H1 (cell line): ENCODE measurements around the gene GARIN3. TPM values are rescaled to one million over a fixed set of nuclear protein-coding genes. Genes with fewer than 3 reads are reported as not detected.

ENCODE experiments used
- CTCF ChIA-PET: fragments of 300-600 bp; sonication (Branson Sonifier 250); formaldehyde crosslinking; loops from one replicate; lab custom pipeline; 2021; ENCODE audit not compliant: partially characterized antibody; lab: Charles Lee
- POLR2A ChIA-PET: fragments of 300-600 bp; sonication (Branson Sonifier 250); formaldehyde crosslinking; loops from one replicate; lab custom pipeline; 2021; ENCODE audit warnings: inconsistent platforms; ENCODE audit not compliant: partially characterized antibody; lab: Charles Lee
- DNase-seq, 2 experiments: peaks; one replicate each; pipeline versions ENCODE4 v3.0.0 to v3.0.0-alpha.2; 2010 to 2022; ENCODE audit warnings: low spot score in 2 of 2, low read depth in 1 of 2, mixed read lengths in 1 of 2
- FAIRE-seq: peaks from 2 replicates; lab custom pipeline; 2011; peaks lifted over from hg19 to GRCh38; lab: Jason Lieb, UNC
- H2AFZ ChIP-seq: 2 replicates; pipeline ENCODE4 v1.8.1; 2012; ENCODE audit warnings: low read length, inconsistent platforms
- H2AK5ac ChIP-seq: 2 replicates; pipeline ENCODE4 v1.6.1; 2013; ENCODE audit warnings: low read depth, low read length
- H2BK120ac ChIP-seq: replicated peaks from 2 replicates; pipeline ENCODE3; 2013; ENCODE audit warnings: low read depth, low read length, inconsistent platforms
- H2BK12ac ChIP-seq: 2 replicates; pipeline ENCODE4 v1.6.1; 2013; ENCODE audit warnings: low read depth, low read length
- H2BK15ac ChIP-seq: 2 replicates; pipeline ENCODE4 v1.6.1; 2013; ENCODE audit warnings: low read length
- H2BK20ac ChIP-seq: 2 replicates; pipeline ENCODE4 v1.6.1; 2013; ENCODE audit warnings: low read length
- H2BK5ac ChIP-seq: 2 replicates; pipeline ENCODE4 v1.6.1; 2013; ENCODE audit warnings: low read depth, low read length
- H3K14ac ChIP-seq: 2 replicates; pipeline ENCODE4 v1.6.1; 2013; ENCODE audit warnings: inconsistent platforms; ENCODE audit not compliant: insufficient read length
- H3K18ac ChIP-seq: 2 replicates; pipeline ENCODE4 v1.6.1; 2013; ENCODE audit warnings: low read length; ENCODE audit errors: extremely low read depth
- H3K23ac ChIP-seq: 2 replicates; pipeline ENCODE4 v1.6.1; 2013; ENCODE audit warnings: inconsistent platforms; ENCODE audit not compliant: insufficient read length
- H3K23me2 ChIP-seq: 2 replicates; pipeline ENCODE4 v1.6.1; 2013; ENCODE audit warnings: low read depth, low read length
- H3K27ac ChIP-seq: 2 replicates; pipeline ENCODE4 v1.6.1; 2011; ENCODE audit warnings: low read depth, low read length, inconsistent platforms
- H3K27me3 ChIP-seq, 4 experiments: replicated peaks in 1 of 4; 1 replicate in 1 of 4; 2 replicates in 3 of 4; pipeline versions ENCODE4 v1.6.1 to v1.8.1; 2011 to 2013; ENCODE audit warnings: low read length in 3 of 4, mild to moderate bottlenecking in 3 of 4, inconsistent platforms in 2 of 4, mixed read lengths in 2 of 4, moderate library complexity in 1 of 4; ENCODE audit not compliant: control insufficient read depth in 3 of 4, insufficient read depth in 3 of 4; ENCODE audit errors: extremely low read depth in 1 of 4
- H3K36me3 ChIP-seq, 4 experiments: 2 replicates each; pipeline versions ENCODE4 v1.6.1 to v1.8.1; 2011 to 2013; ENCODE audit warnings: mild to moderate bottlenecking in 4 of 4, low read length in 3 of 4, moderate library complexity in 2 of 4, control low read depth in 1 of 4, inconsistent platforms in 1 of 4; ENCODE audit not compliant: insufficient read depth in 4 of 4, control insufficient read depth in 2 of 4
- H3K4ac ChIP-seq: replicated peaks from 2 replicates; pipeline ENCODE3; 2013; ENCODE audit warnings: low read length, low read depth, mixed read lengths, inconsistent platforms; ENCODE audit not compliant: insufficient read length
- H3K4me1 ChIP-seq, 4 experiments: replicated peaks in 1 of 4; 1 replicate in 1 of 4; 2 replicates in 3 of 4; pipeline versions ENCODE4 v1.6.1 to v1.8.1; 2011 to 2013; ENCODE audit warnings: low read length in 3 of 4, inconsistent platforms in 2 of 4, mixed read lengths in 1 of 4; ENCODE audit not compliant: insufficient read depth in 4 of 4, control insufficient read depth in 3 of 4
- H3K4me2 ChIP-seq, 2 experiments: 2 replicates each; pipeline versions ENCODE4 v1.6.1 to v1.8.1; 2011 to 2013; ENCODE audit warnings: low read depth in 2 of 2, low read length in 2 of 2, control low read depth in 1 of 2, inconsistent platforms in 1 of 2, mild to moderate bottlenecking in 1 of 2; ENCODE audit not compliant: insufficient read depth in 1 of 2
- H3K4me3 ChIP-seq, 4 experiments: fragments of 200-600, 300-600 bp in 1 of 4; sonication (generic), shearing (Covaris generic), sonication (Bioruptor Twin) in 1 of 4; 2 replicates each; pipeline versions ENCODE4 v1.5.1 to v1.8.1; 2011 to 2016; ENCODE audit warnings: low read length in 4 of 4, low read depth in 3 of 4, control low read depth in 2 of 4, inconsistent platforms in 2 of 4, mild to moderate bottlenecking in 2 of 4, mixed read lengths in 1 of 4, moderate library complexity in 1 of 4; ENCODE audit not compliant: insufficient read depth in 2 of 4; ENCODE audit errors: extremely low read depth in 1 of 4
- H3K56ac ChIP-seq: replicated peaks from 2 replicates; pipeline ENCODE3; 2013; ENCODE audit warnings: low read depth, mild to moderate bottlenecking, mixed read lengths, low read length, inconsistent platforms; ENCODE audit not compliant: insufficient read length
- H3K79me1 ChIP-seq: 2 replicates; pipeline ENCODE4 v1.6.1; 2013; ENCODE audit warnings: low read depth, low read length, control low read depth
- H3K79me2 ChIP-seq, 2 experiments: 2 replicates each; pipeline versions ENCODE4 v1.6.1 to v1.8.1; 2012 to 2013; ENCODE audit warnings: low read length in 2 of 2, mild to moderate bottlenecking in 2 of 2, inconsistent platforms in 1 of 2; ENCODE audit not compliant: insufficient read depth in 2 of 2, control insufficient read depth in 1 of 2
- H3K9ac ChIP-seq, 4 experiments: replicated peaks in 1 of 4; 1 replicate in 1 of 4; 2 replicates in 3 of 4; pipeline versions ENCODE4 v1.6.1 to v1.8.1; 2011 to 2013; ENCODE audit warnings: low read depth in 3 of 4, low read length in 3 of 4, control low read depth in 2 of 4, mild to moderate bottlenecking in 2 of 4, moderate library complexity in 2 of 4, inconsistent platforms in 1 of 4; ENCODE audit errors: extremely low read depth in 1 of 4
- H3K9me3 ChIP-seq, 2 experiments: 2 replicates each; pipeline versions ENCODE4 v1.6.1 to v1.8.1; 2012 to 2013; ENCODE audit warnings: mild to moderate bottlenecking in 2 of 2, moderate library complexity in 2 of 2, control low read depth in 1 of 2, inconsistent platforms in 1 of 2, low read depth in 1 of 2, low read length in 1 of 2, mixed read lengths in 1 of 2; ENCODE audit not compliant: insufficient read depth in 2 of 2
- H4K20me1 ChIP-seq, 2 experiments: replicated peaks in 1 of 2; 2 replicates each; pipeline versions ENCODE3 to v1.8.1; 2011 to 2013; ENCODE audit warnings: inconsistent platforms in 2 of 2, low read length in 2 of 2, mild to moderate bottlenecking in 1 of 2; ENCODE audit not compliant: insufficient read depth in 2 of 2, control insufficient read depth in 1 of 2
- H4K5ac ChIP-seq: 2 replicates; pipeline ENCODE4 v1.6.1; 2013; ENCODE audit warnings: low read length, low read depth, mixed read lengths, inconsistent platforms; ENCODE audit not compliant: insufficient read length
- H4K8ac ChIP-seq: 2 replicates; pipeline ENCODE4 v1.8.0; 2013; ENCODE audit warnings: mild to moderate bottlenecking, moderate library complexity, low read length, inconsistent platforms; ENCODE audit not compliant: insufficient read depth; ENCODE audit errors: extremely low read depth
- H4K91ac ChIP-seq: replicated peaks from 2 replicates; pipeline ENCODE3; 2013; ENCODE audit warnings: low read length, mixed read lengths, inconsistent platforms; ENCODE audit not compliant: insufficient read length
- BCL11A ChIP-seq, 2 experiments: IDR thresholded peaks; one replicate each; pipeline ENCODE4 v1.6.1; 2011; ENCODE audit warnings: low read depth in 2 of 2, low read length in 2 of 2, mild to moderate bottlenecking in 2 of 2
- CEBPB ChIP-seq: IDR thresholded peaks from 2 replicates; pipeline ENCODE4 v1.6.1; 2012; ENCODE audit warnings: low read depth, low read length
- EGR1 ChIP-seq: IDR thresholded peaks from 2 replicates; pipeline ENCODE4 v1.6.1; 2011; ENCODE audit warnings: low read depth, low read length, borderline replicate concordance
- EZH2 ChIP-seq: fragments of 200-600 bp; sonication (generic); IDR thresholded peaks from 2 replicates; pipeline ENCODE4 v1.7.1; 2012; ENCODE audit warnings: low read depth, mild to moderate bottlenecking, moderate library complexity, low read length, inconsistent platforms; ENCODE audit not compliant: severe bottlenecking
- GABPA ChIP-seq: IDR thresholded peaks from 2 replicates; pipeline ENCODE4 v1.6.1; 2011; ENCODE audit warnings: mild to moderate bottlenecking, low read length, moderate library complexity, borderline replicate concordance; ENCODE audit not compliant: insufficient read depth
- NANOG ChIP-seq: IDR thresholded peaks from 2 replicates; pipeline ENCODE4 v1.6.1; 2011; ENCODE audit warnings: low read length, low read depth, mild to moderate bottlenecking, inconsistent platforms; ENCODE audit not compliant: insufficient read depth, poor library complexity, severe bottlenecking
- PHF8 ChIP-seq: fragments of 200-600 bp; sonication (generic); conservative IDR thresholded peaks from 2 replicates; pipeline ENCODE4 v1.7.1; 2012; ENCODE audit warnings: low read depth, mild to moderate bottlenecking, inconsistent platforms, low read length, moderate library complexity
- RBBP5 ChIP-seq: IDR thresholded peaks from 2 replicates; pipeline ENCODE4 v1.7.1; 2012; ENCODE audit warnings: low read depth, mild to moderate bottlenecking, inconsistent platforms, low read length, moderate library complexity, borderline replicate concordance
- RFX5 ChIP-seq: IDR thresholded peaks from 2 replicates; pipeline ENCODE4 v1.6.1; 2011; ENCODE audit warnings: low read depth, low read length, improper control_type of control experiment, borderline replicate concordance
- RXRA ChIP-seq: IDR thresholded peaks from 2 replicates; pipeline ENCODE4 v1.6.1; 2011; ENCODE audit warnings: low read depth, mild to moderate bottlenecking, low read length, moderate library complexity; ENCODE audit not compliant: insufficient read depth
- SIRT6 ChIP-seq: IDR thresholded peaks from one replicate; pipeline ENCODE4 v1.7.1; 2012; ENCODE audit warnings: low read length, inconsistent platforms
- SP4 ChIP-seq: IDR thresholded peaks from 2 replicates; pipeline ENCODE4 v1.6.1; 2012; ENCODE audit warnings: low read length, inconsistent platforms
- TAF1 ChIP-seq: IDR thresholded peaks from 2 replicates; pipeline ENCODE4 v1.6.1; 2011; ENCODE audit warnings: mild to moderate bottlenecking, low read depth, low read length
- TAF7 ChIP-seq: optimal IDR thresholded peaks from 2 replicates; pipeline ENCODE3; 2011; ENCODE audit warnings: low read depth, mild to moderate bottlenecking, inconsistent platforms, low read length, moderate library complexity, borderline replicate concordance
- YY1 ChIP-seq: IDR thresholded peaks from 2 replicates; pipeline ENCODE4 v1.6.1; 2011; ENCODE audit warnings: low read depth, mild to moderate bottlenecking, low read length
- WGBS, 2 experiments: shearing (Covaris generic) in 1 of 2; methylation state at CpG; one replicate each; pipeline versions ENCODE4 v1.1.6 to v1.1.7; 2013 to 2015; ENCODE audit warnings: low lambda C conversion rate in 2 of 2, mixed read lengths in 2 of 2, inconsistent platforms in 1 of 2, low coverage in 1 of 2, missing lambda C conversion rate in 1 of 2; ENCODE audit not compliant: insufficient replicate concordance in 2 of 2, insufficient coverage in 1 of 2, insufficient read length in 1 of 2; ENCODE audit errors: extremely low coverage in 1 of 2, missing lambda C conversion rate in 1 of 2; 5-methylcytosine and 5-hydroxymethylcytosine counted together
- polyA plus RNA-seq, 7 experiments: library from polyadenylated mRNA; depleted of rRNA in 3 of 7; stranded (reverse) in 5 of 7; unstranded in 2 of 7; fragments of >200 nt in 5 of 7; fragments of 200-250 nt in 2 of 7; gene quantifications; 1 replicate in 5 of 7; 2 replicates in 1 of 7; 4 replicates in 1 of 7; pipeline versions ENCODE4 v1.2.1 to v1.2.3, GENCODE V29; 2011 to 2013; ENCODE audit warnings: missing spikeins in 2 of 7, mixed read lengths in 2 of 7
- total RNA-seq: library from RNA; stranded (reverse); fragmentation: NEBNext Ultra II Directional; extraction: Animal tissue kit (Norgen Biotek cat#: 25700); gene quantifications from 2 replicates; pipeline ENCODE4 v1.2.1, GENCODE V29; 2021

GARIN3 gene
- total and polyA plus RNA-seq, 2 of the 8 experiments (the other 6 are each of a cell fraction or from before 2014, with no cell fraction given), result not detected

GRCh38 chr5:157205708-157206107, 39.6 kb upstream of the GARIN3 start:
- no peak overlapping the region for H4K8ac ChIP-seq
- no peak overlapping the region for H3K18ac ChIP-seq
- no peak for FAIRE-seq
- H3K4ac ChIP-seq, result no peak overlapping the region
- no peak overlapping the region for H3K4me2 ChIP-seq
- no peak overlapping the region for H2BK5ac ChIP-seq
- no peak overlapping the region for H3K4me3 ChIP-seq
- no peak overlapping the region for H2BK20ac ChIP-seq
- H2BK15ac ChIP-seq, result no peak overlapping the region
- no peak overlapping the region for H3K23ac ChIP-seq
- CTCF ChIA-PET, result interaction anchor here (0.9 kb wide), 1 partner anchor 48 kb away, joined by 6 read pairs; no protein-coding TSS in a partner anchor
- H3K27ac ChIP-seq, result no peak overlapping the region
- no peaks in the 10 kb centered on the region for H3K79me2 ChIP-seq
- H2AFZ ChIP-seq, result no peak overlapping the region
- H2AK5ac ChIP-seq, result no peak overlapping the region
- no peaks in the 10 kb centered on the region for H4K20me1 ChIP-seq
- no peaks in the 10 kb centered on the region for H3K9me3 ChIP-seq
- no peak overlapping the region for H4K5ac ChIP-seq
- H4K91ac ChIP-seq, result no peak overlapping the region
- H3K27me3 ChIP-seq, result no peaks in the 10 kb centered on the region
- no peak overlapping the region for H3K14ac ChIP-seq
- H3K23me2 ChIP-seq, result no peaks in the 10 kb centered on the region
- POLR2A ChIA-PET, result no interaction called here
- no peak overlapping the region for H2BK120ac ChIP-seq
- H3K56ac ChIP-seq, result no peak overlapping the region
- H3K4me1 ChIP-seq, result no peaks in the 10 kb centered on the region
- no peak overlapping the region for H2BK12ac ChIP-seq
- H3K79me1 ChIP-seq, result no peaks in the 10 kb centered on the region
- no peak overlapping the region for H3K9ac ChIP-seq
- no peaks in the 10 kb centered on the region for H3K36me3 ChIP-seq
- WGBS, 2 experiments, result 77% methylated on average over 6 of the region's 6 CpGs; no CpG with 5 or more reads in 1 of the 2 experiments
- DNase-seq, result no peak
- no peak for TF ChIP-seq EZH2
- no peak for TF ChIP-seq CEBPB
- no peak for TF ChIP-seq NANOG
- TF ChIP-seq RXRA, result no peak
- no peak for TF ChIP-seq SIRT6
- TF ChIP-seq RFX5, result no peak
- TF ChIP-seq PHF8, result no peak
- no peak for TF ChIP-seq TAF1
- no peak for TF ChIP-seq TAF7
- no peak for TF ChIP-seq EGR1
- TF ChIP-seq RBBP5, result no peak
- no peak for TF ChIP-seq BCL11A (IDR thresholded peaks at IDR 0.05; ENCODE audit: low read depth in 2 of 2, low read length in 2 of 2)
- no peak for TF ChIP-seq YY1
- TF ChIP-seq SP4, result no peak
- TF ChIP-seq GABPA, result no peak
